NK-92 (cell line): ENCODE measurements around the gene MTX1.

Source experiments
- DNase-seq: peaks from one replicate; lab custom pipeline; 2025; ENCODE audit not compliant: unreplicated experiment; lab: John Stamatoyannopoulos, UW

MTX1 gene

GRCh38 chr1:155174324-155175280 is 33.9 kb upstream of the MTX1 start:
- DNase-seq: no peak

GRCh38 chr1:155175281-155175926 is 33.1 kb upstream of the MTX1 start:
- DNase-seq: no peak

- DNase-seq: no peak
Measured at GRCh38 chr1:155175927-155176371, 32.5 kb upstream of the MTX1 start.

- peak; percentile 13 for DNase-seq
Measured at GRCh38 chr1:155176544-155177071, 31.9 kb upstream of the MTX1 start.

GRCh38 chr1:155177192-155177917 is 31.1 kb upstream of the MTX1 start:
- DNase-seq: no peak

- DNase-seq: no peak
Measured at GRCh38 chr1:155177918-155178281, 30.6 kb upstream of the MTX1 start.

GRCh38 chr1:155178441-155179111 is 29.9 kb upstream of the MTX1 start:
- no peak for DNase-seq

- no peak for DNase-seq
Measured at GRCh38 chr1:155179112-155180031, 29.1 kb upstream of the MTX1 start.

GRCh38 chr1:155181371-155182051 is 27.0 kb upstream of the MTX1 start:
- DNase-seq: no peak

- no peak for DNase-seq
Measured at GRCh38 chr1:155182052-155182550, 26.4 kb upstream of the MTX1 start.

- no peak for DNase-seq
Measured at GRCh38 chr1:155183775-155184221, 24.7 kb upstream of the MTX1 start.

- DNase-seq: no peak
Measured at GRCh38 chr1:155184351-155184811, 24.1 kb upstream of the MTX1 start.

GRCh38 chr1:155184835-155185782 is 23.4 kb upstream of the MTX1 start:
- DNase-seq: no peak

GRCh38 chr1:155185783-155186066 is 22.8 kb upstream of the MTX1 start:
- no peak for DNase-seq

- DNase-seq: no peak
Measured at GRCh38 chr1:155186067-155186793, 22.3 kb upstream of the MTX1 start.

- no peak for DNase-seq
Measured at GRCh38 chr1:155186794-155187455, 21.6 kb upstream of the MTX1 start.

GRCh38 chr1:155187456-155187891 is 21.0 kb upstream of the MTX1 start:
- DNase-seq: no peak
